Measurements from ENCODE around the gene CCSER1. TPM values are rescaled to one million over a fixed set of nuclear protein-coding genes. Genes with fewer than 3 reads are reported as not detected.

CCSER1 gene
- total RNA-seq, 1 experiment from 2014 or later, result not detected

GRCh38 chr4:90198086-90198847, 71.1 kb downstream of the CCSER1 start:
- no peak for DNase-seq (ENCODE audit: low read depth)

- DNase-seq (ENCODE audit: low read depth), result no peak
These were observed 80.8 kb downstream of the CCSER1 start for GRCh38 chr4:90207887-90208454.

- DNase-seq (ENCODE audit: low read depth), result no peak
These were observed 82.7 kb downstream of the CCSER1 start for GRCh38 chr4:90209922-90210321.

- no peak for DNase-seq (ENCODE audit: low read depth)
These were observed 84.0 kb downstream of the CCSER1 start for GRCh38 chr4:90211174-90211573.

GRCh38 chr4:90215286-90215685, 88.1 kb downstream of the CCSER1 start:
- DNase-seq (ENCODE audit: low read depth), result no peak

GRCh38 chr4:90219822-90220221, 92.6 kb downstream of the CCSER1 start:
- no peak for DNase-seq (ENCODE audit: low read depth)

GRCh38 chr4:90220459-90220858, 93.3 kb downstream of the CCSER1 start:
- no peak for DNase-seq (ENCODE audit: low read depth)

GRCh38 chr4:90226734-90227133, 99.5 kb downstream of the CCSER1 start:
- DNase-seq (ENCODE audit: low read depth), result no peak

GRCh38 chr4:90227177-90227576, 100.0 kb downstream of the CCSER1 start:
- no peak for DNase-seq (ENCODE audit: low read depth)

- DNase-seq (ENCODE audit: low read depth), result no peak
These were observed 107.8 kb downstream of the CCSER1 start for GRCh38 chr4:90234916-90235547.

- no peak for DNase-seq (ENCODE audit: low read depth)
These were observed 110.7 kb downstream of the CCSER1 start for GRCh38 chr4:90237751-90238530.

- DNase-seq (ENCODE audit: low read depth), result no peak
These were observed 113.1 kb downstream of the CCSER1 start for GRCh38 chr4:90240333-90240732.

GRCh38 chr4:90241008-90241407, 113.8 kb downstream of the CCSER1 start:
- DNase-seq (ENCODE audit: low read depth), result no peak

GRCh38 chr4:90245837-90246236, 118.6 kb downstream of the CCSER1 start:
- no peak for DNase-seq (ENCODE audit: low read depth)

GRCh38 chr4:90246816-90247215, 119.6 kb downstream of the CCSER1 start:
- DNase-seq (ENCODE audit: low read depth), result no peak

- DNase-seq (ENCODE audit: low read depth), result no peak
These were observed 127.2 kb downstream of the CCSER1 start for GRCh38 chr4:90254357-90254756.

- DNase-seq (ENCODE audit: low read depth), result no peak
These were observed 147.0 kb downstream of the CCSER1 start for GRCh38 chr4:90274175-90274574.

- no peak for DNase-seq (ENCODE audit: low read depth)
These were observed 153.8 kb downstream of the CCSER1 start for GRCh38 chr4:90280954-90281353.

- DNase-seq (ENCODE audit: low read depth), result no peak
These were observed 154.6 kb downstream of the CCSER1 start for GRCh38 chr4:90281541-90282355.

- no peak for DNase-seq (ENCODE audit: low read depth)
These were observed 163.2 kb downstream of the CCSER1 start for GRCh38 chr4:90290345-90290744.

- no peak for DNase-seq (ENCODE audit: low read depth)
These were observed 165.2 kb downstream of the CCSER1 start for GRCh38 chr4:90292438-90292837.
